NK-92 (cell line): Measurements from ENCODE around the gene SLC22A12.
"Not testable (repeated sequence)": the region's sequence is repeated elsewhere in the genome, so short reads cannot be mapped to it uniquely, and the experiment has no call there.

Source experiments
- DNase-seq: peaks from one replicate; lab custom pipeline; 2025; ENCODE audit not compliant: unreplicated experiment; lab: John Stamatoyannopoulos, UW

SLC22A12 gene

DNA sequence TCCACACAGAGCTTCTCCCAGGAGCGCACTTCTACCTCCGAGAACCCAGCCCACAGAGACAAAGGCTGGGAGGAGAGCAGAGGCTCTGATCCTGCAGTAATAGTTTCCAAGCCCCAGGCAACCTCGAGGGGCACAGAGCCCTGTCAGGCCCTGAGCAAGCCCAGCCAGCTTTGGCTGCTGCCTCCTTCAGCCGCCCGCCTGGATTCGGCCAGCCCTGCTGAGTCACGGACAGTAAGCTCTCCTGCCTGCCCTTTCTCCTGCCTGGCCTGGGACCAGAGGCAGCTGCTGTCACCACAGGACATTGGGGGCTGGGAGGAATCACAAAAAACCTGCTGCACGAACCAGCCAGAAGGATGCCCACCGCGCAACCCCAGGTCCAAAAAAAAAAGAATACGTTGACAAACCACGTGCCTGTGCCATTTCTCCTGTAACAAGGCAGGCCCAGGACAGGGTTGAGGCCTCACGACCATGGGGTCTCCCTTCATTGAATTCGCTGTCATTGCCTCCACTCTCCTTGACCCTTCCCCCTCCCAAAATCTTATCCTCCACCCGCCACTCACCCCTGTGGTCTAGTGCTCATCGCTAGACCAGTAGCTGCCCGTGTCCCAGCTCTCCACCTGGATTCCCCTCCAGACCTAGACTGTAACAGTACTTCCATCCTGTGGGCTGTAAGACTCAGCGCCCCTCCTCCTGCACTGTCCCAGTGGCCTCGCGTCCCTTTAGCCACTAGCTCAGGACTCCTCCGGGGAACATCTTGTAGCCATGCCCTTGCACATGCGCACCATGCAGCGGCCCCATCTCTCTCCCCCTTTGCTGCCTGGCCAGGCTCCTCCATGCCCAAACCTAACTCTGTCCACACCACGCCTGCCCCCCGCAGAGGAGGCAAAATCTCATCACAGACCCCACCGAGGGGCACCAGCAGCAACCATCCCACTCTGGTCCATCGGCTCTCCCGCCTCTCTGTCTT is 7.4 kb upstream of the SLC22A12 start:
- no peak for DNase-seq

DNA sequence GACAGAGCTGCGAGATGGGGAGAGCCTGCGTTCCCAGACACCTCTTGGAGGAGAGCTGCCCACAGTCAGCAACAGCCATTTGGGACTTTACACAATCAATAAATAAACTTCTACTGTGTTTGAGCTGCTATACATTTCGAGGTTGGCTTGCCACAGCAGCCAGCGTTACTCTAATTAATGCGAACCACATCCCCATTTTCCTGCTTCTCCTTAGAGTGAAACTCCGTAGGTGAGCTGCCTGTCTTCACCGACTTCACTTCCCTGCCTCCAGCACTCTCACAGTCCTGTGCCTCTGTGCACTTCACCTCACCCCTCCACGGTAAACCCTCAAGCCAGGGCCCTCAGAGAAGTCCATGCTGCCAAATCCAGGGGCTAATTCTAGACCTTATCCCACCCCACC is 5.9 kb upstream of the SLC22A12 start:
- no peak for DNase-seq

DNA sequence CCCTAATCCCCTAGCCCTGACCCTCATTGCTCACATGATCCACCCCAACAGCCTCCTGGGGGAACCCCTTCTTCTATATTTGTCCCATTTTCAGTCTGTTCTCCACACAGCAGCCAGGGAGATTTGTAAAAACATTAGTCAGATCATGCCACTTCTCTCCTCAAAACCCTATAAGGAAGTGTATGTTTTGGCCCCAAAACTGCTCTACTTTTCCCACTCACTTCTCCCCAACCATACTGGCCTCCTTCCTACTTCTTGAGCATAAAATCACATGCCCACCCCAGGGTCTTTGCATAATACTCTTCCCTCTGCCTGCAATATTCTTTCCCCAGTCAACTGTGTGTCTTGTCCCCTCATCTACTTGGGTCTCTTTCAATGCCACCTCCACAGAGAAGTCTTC is 4.7 kb upstream of the SLC22A12 start:
- no peak for DNase-seq

DNA sequence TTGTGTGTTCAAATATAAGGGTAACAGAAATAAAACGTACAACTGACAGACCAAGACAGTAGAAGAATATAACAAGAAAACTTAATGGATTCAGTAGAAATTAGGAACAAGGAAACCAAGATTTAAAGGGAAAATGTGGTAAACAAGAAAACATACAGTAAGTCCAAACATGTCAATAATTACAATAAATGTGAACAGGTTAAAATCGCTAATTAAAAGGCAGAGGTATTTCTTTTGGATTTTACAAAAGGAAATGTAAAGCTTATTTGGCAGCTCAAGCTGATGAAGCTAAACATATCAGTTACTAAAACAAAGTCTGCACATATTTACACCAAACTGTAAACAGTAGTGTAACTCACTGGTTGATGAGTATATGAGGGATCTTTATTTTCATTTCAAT is 2.3 kb upstream of the SLC22A12 start:
- no peak for DNase-seq

DNA sequence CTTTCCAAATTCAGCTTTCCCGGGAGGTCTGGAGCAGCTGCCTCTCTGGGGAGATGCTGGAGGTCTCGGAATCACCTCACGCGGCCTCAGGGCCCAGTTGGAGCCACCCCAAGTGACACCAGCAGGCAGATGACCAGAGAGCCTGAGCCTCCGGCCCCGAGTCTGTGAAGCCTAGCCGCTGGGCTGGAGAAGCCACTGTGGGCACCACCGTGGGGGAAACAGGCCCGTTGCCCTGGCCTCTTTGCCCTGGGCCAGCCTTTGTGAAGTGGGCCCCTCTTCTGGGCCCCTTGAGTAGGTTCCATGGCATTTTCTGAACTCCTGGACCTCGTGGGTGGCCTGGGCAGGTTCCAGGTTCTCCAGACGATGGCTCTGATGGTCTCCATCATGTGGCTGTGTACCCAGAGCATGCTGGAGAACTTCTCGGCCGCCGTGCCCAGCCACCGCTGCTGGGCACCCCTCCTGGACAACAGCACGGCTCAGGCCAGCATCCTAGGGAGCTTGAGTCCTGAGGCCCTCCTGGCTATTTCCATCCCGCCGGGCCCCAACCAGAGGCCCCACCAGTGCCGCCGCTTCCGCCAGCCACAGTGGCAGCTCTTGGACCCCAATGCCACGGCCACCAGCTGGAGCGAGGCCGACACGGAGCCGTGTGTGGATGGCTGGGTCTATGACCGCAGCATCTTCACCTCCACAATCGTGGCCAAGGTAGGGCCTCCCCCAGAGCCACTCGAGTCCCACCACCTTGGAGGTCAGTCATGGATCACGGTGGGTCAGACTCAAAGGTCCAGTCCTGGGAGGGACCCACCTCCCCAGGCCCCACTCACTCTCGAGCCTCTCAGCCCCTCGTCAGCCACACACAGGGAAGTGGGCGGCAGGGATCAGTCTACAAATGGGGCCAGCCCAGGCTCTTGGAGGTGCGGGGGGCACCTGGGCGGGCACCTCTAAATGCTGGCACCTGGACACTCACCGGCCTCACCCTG is 525 bp downstream of the SLC22A12 start:
- DNase-seq, result no peak

DNA sequence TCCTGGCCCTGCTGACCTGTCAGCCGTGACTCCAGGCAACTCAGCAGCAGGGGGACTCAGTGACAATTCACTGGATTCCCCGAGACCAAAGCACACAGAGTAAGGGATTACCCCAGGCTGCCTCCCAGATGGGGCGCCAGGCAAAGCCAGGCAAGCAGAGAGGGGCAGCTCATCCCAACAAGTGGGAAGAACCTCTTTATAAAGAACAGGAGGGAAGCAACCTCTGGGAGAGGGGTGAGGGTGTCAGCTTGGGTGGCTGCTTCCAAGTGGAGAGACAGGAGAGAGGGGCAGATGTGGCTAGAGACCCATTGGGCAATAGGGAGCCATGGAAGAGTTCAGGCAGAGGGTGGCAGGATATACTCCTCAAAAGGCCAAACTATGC is 1.2 kb downstream of the SLC22A12 start:
- no peak for DNase-seq

GRCh38 chr11:64592656-64593055 is 1.6 kb downstream of the SLC22A12 start:
- no peak for DNase-seq

- no peak for DNase-seq
Measured at GRCh38 chr11:64593156-64594105, 2.4 kb downstream of the SLC22A12 start.

GRCh38 chr11:64594159-64594939 is 3.3 kb downstream of the SLC22A12 start:
- DNase-seq, result no peak

DNA sequence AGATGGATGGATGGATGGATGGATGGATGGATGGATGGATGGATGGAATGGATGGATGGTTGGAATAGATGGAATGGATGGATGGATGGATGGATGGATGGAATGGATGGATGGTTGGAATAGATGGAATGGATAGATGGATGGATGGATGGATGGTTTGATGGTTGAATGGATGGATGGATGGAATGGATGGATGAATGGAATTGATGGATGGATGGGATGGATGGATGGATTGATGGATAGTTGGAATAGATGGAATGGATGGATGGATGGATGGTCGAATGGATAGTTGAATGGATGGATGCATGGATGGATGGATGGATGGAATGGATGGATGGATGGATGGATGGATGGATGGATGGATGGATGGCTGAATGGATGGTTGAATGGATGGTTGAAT is 4.9 kb downstream of the SLC22A12 start:
- DNase-seq, result not testable (repeated sequence)

DNA sequence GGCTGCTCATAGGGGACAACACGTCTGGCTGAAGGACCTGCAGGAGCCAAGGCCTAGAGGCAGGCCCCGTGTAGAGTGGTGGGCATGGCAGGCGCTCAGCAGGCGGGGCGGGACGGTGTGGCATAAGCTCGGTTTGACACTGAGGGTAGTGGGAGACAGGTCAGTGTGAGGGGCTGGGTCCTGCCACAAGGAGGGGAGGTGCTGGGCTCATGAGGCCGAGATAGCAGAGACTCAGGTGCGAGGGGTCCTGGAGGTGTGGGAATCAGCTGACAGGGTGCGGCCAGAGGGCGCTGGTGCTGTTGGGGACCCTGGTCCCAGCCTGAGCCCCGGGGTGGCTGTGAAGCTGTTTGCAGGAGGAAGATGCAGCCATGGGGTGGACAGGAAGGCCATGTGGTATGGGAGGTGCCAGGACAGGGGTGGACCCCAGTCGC is 6.7 kb downstream of the SLC22A12 start:
- no peak for DNase-seq

- no peak for DNase-seq
Measured at GRCh38 chr11:64598106-64598796, 7.2 kb downstream of the SLC22A12 start.

- no peak for DNase-seq
Measured at GRCh38 chr11:64598797-64599697, 8.0 kb downstream of the SLC22A12 start.

- DNase-seq, result no peak
Measured at GRCh38 chr11:64599698-64600211, 8.7 kb downstream of the SLC22A12 start.

- no peak for DNase-seq
Measured at GRCh38 chr11:64600281-64600992, 9.4 kb downstream of the SLC22A12 start.

- DNase-seq, result no peak
Measured at GRCh38 chr11:64601605-64602465, 10.8 kb downstream of the SLC22A12 start.
